HG03442 (cell line): ENCODE data around the gene ENDOD1.
"Not testable (repeated sequence)": the region's sequence is repeated elsewhere in the genome, so short reads cannot be mapped to it uniquely, and the experiment has no call there.

Experiments used
- ATAC-seq: cut with Tn5 transposase; IDR thresholded peaks from one replicate; pipeline ENCODE4 v1.9.1; 2021; ENCODE audit warnings: mild to moderate bottlenecking, moderate library complexity; ENCODE audit not compliant: unreplicated experiment

Gene ENDOD1

DNA sequence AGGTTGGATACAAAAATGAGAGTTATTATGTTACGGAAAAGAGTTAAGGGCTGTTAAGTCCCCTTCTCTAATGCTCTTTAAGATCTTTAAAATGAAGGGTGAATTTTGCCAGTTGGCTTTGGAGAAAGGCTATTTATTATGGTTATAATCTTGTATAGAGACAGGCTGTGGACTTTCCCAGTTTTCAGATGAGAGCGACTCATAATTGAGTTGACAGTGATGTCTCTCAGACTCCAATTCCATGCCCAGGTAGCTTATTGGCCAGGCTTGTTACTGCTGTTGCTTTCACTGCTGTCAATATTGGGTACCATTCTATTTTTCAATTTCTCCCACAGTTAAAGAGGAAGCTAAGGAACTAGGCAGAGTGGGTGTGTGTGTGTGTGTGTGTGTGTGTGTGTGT lies 13.1 kb downstream of the ENDOD1 start:
- ATAC-seq = no peak

- ATAC-seq = no peak
Observed at GRCh38 chr11:95103701-95104100, 14.1 kb downstream of the ENDOD1 start.

- ATAC-seq = no peak
Observed at GRCh38 chr11:95104121-95104830, 14.6 kb downstream of the ENDOD1 start.

GRCh38 chr11:95104856-95105255 lies 15.2 kb downstream of the ENDOD1 start:
- no peak for ATAC-seq

GRCh38 chr11:95108159-95108611 lies 18.5 kb downstream of the ENDOD1 start:
- ATAC-seq = no peak

GRCh38 chr11:95108671-95109551 lies 19.3 kb downstream of the ENDOD1 start:
- ATAC-seq = no peak

DNA sequence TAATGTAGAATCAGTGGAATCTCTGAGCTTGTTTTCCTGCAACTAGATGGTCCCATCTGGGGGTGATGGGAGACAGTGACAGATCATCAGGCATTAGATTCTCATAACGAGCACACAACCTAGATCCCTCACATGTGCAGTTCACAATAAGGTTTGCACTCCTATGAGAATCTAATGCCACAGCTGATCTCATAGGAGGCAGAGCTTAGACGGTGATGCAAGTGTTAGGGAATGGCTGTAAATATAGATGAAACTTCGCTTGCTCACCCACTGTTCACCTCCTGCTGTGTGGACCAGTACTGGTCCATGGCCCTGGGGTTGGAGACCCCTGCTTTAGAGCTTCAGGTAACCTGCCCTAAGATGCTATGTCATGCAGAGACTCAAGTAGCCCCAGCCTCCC lies 21.8 kb downstream of the ENDOD1 start:
- ATAC-seq = not testable (repeated sequence)

DNA sequence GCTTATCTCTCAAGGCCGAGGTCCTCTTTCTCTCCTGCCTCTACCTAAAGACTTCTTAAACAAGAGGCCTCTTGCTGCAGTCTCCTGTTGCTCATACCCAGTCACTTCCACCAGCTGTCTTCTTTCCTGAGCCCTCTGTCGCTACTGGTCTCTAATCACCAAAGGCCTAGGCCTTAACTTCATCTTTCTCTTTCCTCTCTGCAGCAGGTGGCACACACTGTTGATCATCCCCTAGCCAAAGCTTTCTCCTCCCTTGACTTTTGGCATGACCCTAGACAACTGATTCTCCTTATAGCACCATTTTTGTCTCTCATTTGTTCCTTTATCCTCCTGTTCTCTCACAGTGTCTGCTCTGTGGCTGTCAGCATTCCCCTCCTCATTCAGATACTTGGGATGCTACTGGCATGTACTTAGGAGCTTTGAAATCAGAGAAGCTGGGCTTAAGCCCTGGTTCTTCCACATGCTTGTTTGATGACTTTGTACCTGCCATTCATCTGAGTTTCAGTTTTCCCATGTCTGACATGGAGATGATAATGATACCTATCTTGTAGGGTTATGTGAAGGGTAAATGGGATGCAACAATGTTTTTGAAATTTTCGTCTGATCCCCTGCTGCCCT lies 22.4 kb downstream of the ENDOD1 start:
- ATAC-seq = no peak

- ATAC-seq = no peak
Observed at GRCh38 chr11:95115597-95115996, 26.0 kb downstream of the ENDOD1 start.

- peak; percentile 71 for ATAC-seq
Observed at GRCh38 chr11:95119361-95120060, 29.9 kb downstream of the ENDOD1 start.

DNA sequence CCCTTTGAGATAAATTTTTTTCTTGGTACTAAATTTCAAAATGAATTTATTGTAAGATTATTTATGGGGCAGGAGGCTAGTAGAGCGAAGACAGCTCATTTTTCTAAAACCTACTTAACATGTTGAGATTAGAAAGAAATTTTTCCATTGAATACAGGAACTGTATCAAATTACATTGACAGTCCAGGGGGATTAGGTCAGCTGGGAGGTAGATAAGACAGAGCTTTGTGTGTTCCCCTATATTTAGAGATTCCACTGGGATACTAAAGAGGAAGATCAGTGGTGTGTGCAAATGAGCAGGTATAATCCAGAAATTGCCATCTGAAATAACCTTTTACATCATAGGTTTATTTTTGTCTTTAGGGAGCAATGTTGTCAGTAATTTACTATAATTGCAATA lies 32.1 kb downstream of the ENDOD1 start:
- no peak for ATAC-seq

GRCh38 chr11:95123556-95123955 lies 33.9 kb downstream of the ENDOD1 start:
- no peak for ATAC-seq

- no peak for ATAC-seq
Observed at GRCh38 chr11:95128602-95129001, 39.0 kb downstream of the ENDOD1 start.

DNA sequence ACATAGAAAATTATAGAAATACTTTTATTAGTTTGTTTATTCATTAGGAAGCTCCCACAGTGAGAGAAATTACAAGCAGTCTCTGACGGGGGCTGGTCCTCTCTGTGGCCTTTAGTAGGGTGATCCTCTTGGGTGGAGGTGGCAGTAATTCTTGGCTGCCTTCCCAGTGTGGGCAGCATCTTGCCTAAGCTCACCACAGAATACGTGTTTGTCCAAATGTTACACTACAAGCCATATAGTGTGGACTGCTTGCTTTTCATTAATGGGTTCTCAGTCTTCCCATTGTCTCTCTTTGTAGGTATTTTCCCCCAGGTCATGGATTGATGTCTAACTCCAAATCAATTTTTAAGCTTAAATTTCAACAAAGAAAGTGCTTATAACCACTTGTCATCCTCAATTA lies 43.3 kb downstream of the ENDOD1 start:
- ATAC-seq = no peak

- ATAC-seq = no peak
Observed at GRCh38 chr11:95134491-95134890, 44.8 kb downstream of the ENDOD1 start.

DNA sequence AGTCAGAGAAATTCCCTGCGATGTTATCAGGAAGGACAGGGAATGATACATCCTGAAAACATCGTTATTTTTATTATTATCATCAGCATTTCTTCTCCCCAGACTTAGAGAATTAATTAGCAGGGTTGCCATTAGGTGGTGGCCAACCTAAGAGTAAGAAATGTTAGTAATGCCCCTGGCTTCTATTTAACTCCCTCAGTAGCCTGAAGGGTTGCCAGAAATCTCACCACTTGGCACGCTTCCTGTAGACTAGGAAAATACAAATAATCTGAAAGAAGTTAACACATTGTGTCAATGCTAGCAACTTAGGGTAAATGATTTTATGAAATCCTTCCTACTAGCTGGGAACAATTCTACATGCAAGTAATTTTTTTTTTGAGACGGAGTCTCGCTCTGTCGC lies 45.5 kb downstream of the ENDOD1 start:
- no peak for ATAC-seq

DNA sequence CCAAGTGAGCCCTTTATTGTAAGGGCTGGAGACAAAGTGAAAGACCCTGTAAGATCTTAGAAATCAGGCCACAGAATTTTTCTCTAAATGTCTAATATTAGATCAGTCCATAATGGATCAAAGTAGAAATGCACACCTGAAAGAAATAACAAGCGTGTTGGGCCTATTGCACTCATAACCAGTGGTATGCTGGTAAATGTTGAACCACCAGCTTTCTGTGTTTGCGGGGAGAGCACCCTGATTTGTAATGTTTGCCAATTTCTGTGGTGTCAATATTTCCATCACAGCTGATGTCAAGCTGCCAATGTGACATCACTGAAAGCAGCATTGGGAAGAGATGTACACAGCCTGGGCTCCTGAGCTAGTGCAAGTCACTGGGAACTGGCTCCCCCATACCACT lies 46.2 kb downstream of the ENDOD1 start:
- ATAC-seq = no peak

GRCh38 chr11:95136747-95137146 lies 47.1 kb downstream of the ENDOD1 start:
- ATAC-seq = not testable (repeated sequence)

- ATAC-seq = no peak
Observed at GRCh38 chr11:95137299-95137698, 47.7 kb downstream of the ENDOD1 start.

GRCh38 chr11:95138448-95138847 lies 48.8 kb downstream of the ENDOD1 start:
- peak; percentile 85 for ATAC-seq

GRCh38 chr11:95140397-95141033 lies 50.9 kb downstream of the ENDOD1 start:
- no peak for ATAC-seq
